Endothelial cell of umbilical vein (primary cell): ENCODE measurements around the gene MGST2. TPM values are rescaled to one million over a fixed set of nuclear protein-coding genes. Genes with fewer than 3 reads are reported as not detected.
A peak's percentile ranks its signal among the peaks of the same experiment; 100 is the strongest.

ENCODE experiments used
- BruUV-seq: library from RNA; stranded (reverse); fragments of 400-500 nt; replicated peaks from 2 replicates; lab custom pipeline; 2021; lab: Mats Ljungman, UMichigan
- CTCF ChIA-PET: fragments of 300-600, 350-600 bp; sonication (Branson Sonifier 250); formaldehyde crosslinking; loops from one replicate; lab custom pipeline; 2021; ENCODE audit warnings: antibody characterized with exemption, inconsistent platforms; lab: Charles Lee
- POLR2A ChIA-PET: fragments of 300-600, 350-600 bp; sonication (Branson Sonifier 250); formaldehyde crosslinking; loops from one replicate; lab custom pipeline; 2021; ENCODE audit warnings: antibody characterized with exemption, inconsistent platforms; lab: Charles Lee
- DNase-seq: peaks from one replicate; pipeline ENCODE4 v3.0.0-alpha.2; 2011; ENCODE audit warnings: low read depth, low spot score
- FAIRE-seq: peaks from 2 replicates; lab custom pipeline; 2011; peaks lifted over from hg19 to GRCh38; lab: Jason Lieb, UNC
- H2AFZ ChIP-seq: 2 replicates; pipeline ENCODE4 v1.6.0; 2012; ENCODE audit warnings: low read depth, low read length, control low read depth, inconsistent platforms
- H3K27ac ChIP-seq: 2 replicates; pipeline ENCODE4 v1.5.1; 2011; ENCODE audit warnings: low read depth, mild to moderate bottlenecking, control low read depth, low read length, moderate library complexity; ENCODE audit not compliant: insufficient read depth
- H3K27me3 ChIP-seq, 2 experiments: 2 replicates each; pipeline versions ENCODE4 v1.6.0 to v1.6.1; 2011; ENCODE audit warnings: low read length in 2 of 2, mixed read lengths in 1 of 2; ENCODE audit not compliant: control insufficient read depth in 2 of 2, insufficient read depth in 2 of 2
- H3K36me3 ChIP-seq, 2 experiments: 2 replicates in 1 of 2; 3 replicates in 1 of 2; pipeline ENCODE4 v1.5.1; 2011; ENCODE audit warnings: low read length in 2 of 2, mild to moderate bottlenecking in 1 of 2, moderate library complexity in 1 of 2; ENCODE audit not compliant: control insufficient read depth in 2 of 2, insufficient read depth in 2 of 2; ENCODE audit errors: extremely low read depth in 1 of 2
- H3K4me1 ChIP-seq: 3 replicates; pipeline ENCODE4 v1.5.1; 2011; ENCODE audit warnings: mild to moderate bottlenecking, low read length; ENCODE audit not compliant: control insufficient read depth, insufficient read depth; ENCODE audit errors: extremely low read depth
- H3K4me2 ChIP-seq: 2 replicates; pipeline ENCODE4 v1.6.1; 2011; ENCODE audit warnings: low read length, control low read depth, mixed read lengths; ENCODE audit not compliant: insufficient read depth
- H3K4me3 ChIP-seq, 3 experiments: fragments of 200-600 bp in 1 of 3; sonication (generic), shearing (Covaris generic) in 1 of 3; replicated peaks in 1 of 3; 2 replicates each; pipeline ENCODE4 v1.5.1; 2011 to 2016; ENCODE audit warnings: control low read depth in 3 of 3, low read length in 3 of 3, mild to moderate bottlenecking in 2 of 3, inconsistent platforms in 1 of 3, low read depth in 1 of 3, moderate library complexity in 1 of 3; ENCODE audit not compliant: insufficient read depth in 1 of 3
- H3K79me2 ChIP-seq: 2 replicates; pipeline ENCODE4 v1.6.0; 2012; ENCODE audit warnings: low read length, inconsistent platforms; ENCODE audit not compliant: control insufficient read depth, insufficient read depth
- H3K9ac ChIP-seq: replicated peaks from 2 replicates; pipeline ENCODE3; 2011; ENCODE audit warnings: low read length, control low read depth; ENCODE audit not compliant: insufficient read depth; ENCODE audit errors: extremely low read depth
- H3K9me1 ChIP-seq: replicated peaks from 3 replicates; pipeline ENCODE4 v1.6.0; 2011; ENCODE audit warnings: mild to moderate bottlenecking, low read length; ENCODE audit not compliant: control insufficient read depth, insufficient read depth; ENCODE audit errors: extremely low read depth
- H3K9me3 ChIP-seq: replicated peaks from 2 replicates; pipeline ENCODE4 v1.5.1; 2012; ENCODE audit warnings: low read length, inconsistent platforms; ENCODE audit not compliant: control insufficient read depth, insufficient read depth
- H4K20me1 ChIP-seq: replicated peaks from 2 replicates; pipeline ENCODE3; 2011; ENCODE audit warnings: mild to moderate bottlenecking, low read length; ENCODE audit not compliant: control insufficient read depth, insufficient read depth; ENCODE audit errors: extremely low read depth
- CTCF ChIP-seq, 2 donors: IDR thresholded peaks; 1 replicate in 1 of 2; 2 replicates in 1 of 2; pipeline ENCODE4 v1.5.1; 2011; ENCODE audit warnings: low read length in 2 of 2, mild to moderate bottlenecking in 2 of 2, moderate library complexity in 2 of 2, control low read depth in 1 of 2, inconsistent platforms in 1 of 2, low read depth in 1 of 2; ENCODE audit not compliant: insufficient read depth in 1 of 2; ENCODE audit errors: extremely low read depth in 1 of 2
- EZH2 ChIP-seq: IDR thresholded peaks from 2 replicates; pipeline ENCODE4 v1.6.1; 2012; ENCODE audit warnings: borderline replicate concordance, low read depth, mild to moderate bottlenecking, moderate library complexity, low read length, inconsistent platforms; ENCODE audit not compliant: severe bottlenecking
- FOS ChIP-seq: IDR thresholded peaks from 2 replicates; pipeline ENCODE4 v1.6.1; 2011; ENCODE audit warnings: mild to moderate bottlenecking, low read length, moderate library complexity, borderline replicate concordance; ENCODE audit not compliant: insufficient read depth
- GATA2 ChIP-seq: IDR thresholded peaks from 2 replicates; pipeline ENCODE4 v1.7.0; 2011; ENCODE audit warnings: low read depth, mild to moderate bottlenecking, moderate library complexity, mixed read lengths, low read length; ENCODE audit not compliant: insufficient read length, insufficient read depth
- JUN ChIP-seq: IDR thresholded peaks from 2 replicates; pipeline ENCODE4 v1.6.1; 2011; ENCODE audit warnings: borderline replicate concordance, low read depth; ENCODE audit not compliant: insufficient read length, insufficient read depth
- MAX ChIP-seq: IDR thresholded peaks from 2 replicates; pipeline ENCODE4 v1.6.1; 2011; ENCODE audit not compliant: insufficient read depth, insufficient read length
- MYC ChIP-seq: IDR thresholded peaks from one replicate; pipeline ENCODE4 v1.6.1; 2011; ENCODE audit warnings: mild to moderate bottlenecking, low read depth, low read length
- POLR2A ChIP-seq: IDR thresholded peaks from 2 replicates; pipeline ENCODE4 v1.6.1; 2012; ENCODE audit warnings: low read depth, mild to moderate bottlenecking, control low read depth, low read length
- POLR2AphosphoS5 ChIP-seq: IDR thresholded peaks from 2 replicates; pipeline ENCODE4 v1.6.1; 2012; ENCODE audit warnings: low read depth, mild to moderate bottlenecking, control low read depth, low read length, moderate library complexity; ENCODE audit not compliant: insufficient read depth
- dilution Hi-C: fragments of 300-500 bp; cut with MboI; formaldehyde crosslinking; loops from one replicate; pipeline ENCODE4 v1.15.0; 2019; ENCODE audit warnings: low sequenced_read_pairs; ENCODE audit not compliant: extremely low pct_ligation_motif_present
- intact Hi-C: fragments of 100-400 bp; cut with micrococcal nuclease; formaldehyde crosslinking; loops from one replicate; pipeline ENCODE4 v1.10.0; 2022
- polyA plus RNA-seq, 4 experiments: library from polyadenylated mRNA; depleted of rRNA in 3 of 4; stranded (reverse) in 3 of 4; unstranded in 1 of 4; fragments of >200 nt; gene quantifications; 2 replicates each; pipeline versions ENCODE4 v1.2.1 to v1.2.3, GENCODE V29; 2011 to 2012; ENCODE audit warnings: missing spikeins in 1 of 4
- total RNA-seq: library from RNA; stranded (reverse); gene quantifications from 2 replicates; pipeline ENCODE4 v1.2.3, GENCODE V29; 2021

MGST2 gene
- total and polyA plus RNA-seq, 2 donors (not counting 3 experiments of a cell fraction or from before 2014, with no cell fraction given), result 64.3 to 78.9 TPM

- Histone ChIP-seq H4K20me1 (no peaks in the 10 kb centered on the region), H3K9me3 (no peaks in the 10 kb centered on the region), H3K4me1 (peaks cover 49% of the 10 kb centered on the region), H3K9me1 (no peaks in the 10 kb centered on the region), H3K36me3 (no peaks in the 10 kb centered on the region), H3K4me3 (no peak overlapping the region), H3K27ac (peak overlapping the region; percentile 60), H3K27me3 (no peaks in the 10 kb centered on the region), H2AFZ (no peak overlapping the region), H3K79me2 (no peaks in the 10 kb centered on the region), H3K4me2 (peak overlapping the region; percentile 83), H3K9ac (no peak overlapping the region)
- ChIA-PET CTCF (interaction anchor here (0.8 to 1.4 kb wide), 5 partner anchors 9 to 700 kb away, joined by 3 to 10 read pairs (median 4); no protein-coding TSS in a partner anchor), POLR2A (no interaction called here)
- dilution Hi-C loops (no loop called here), intact Hi-C loops (no loop called here)
- TF ChIP-seq MYC, result peak; percentile 22
- no peak for TF ChIP-seq POLR2A
- peak; percentile 70 for TF ChIP-seq GATA2
- peak; percentile 31 for TF ChIP-seq MAX
- TF ChIP-seq CTCF (IDR thresholded peaks at IDR 0.05; ENCODE audit: extremely low read depth in 1 of 2, insufficient read depth in 1 of 2, low read depth in 1 of 2, low read length in 2 of 2), result no peak
- no peak for TF ChIP-seq EZH2
- peak; percentile 73 for TF ChIP-seq POLR2AphosphoS5
- peak; percentile 56 for TF ChIP-seq FOS
- peak; percentile 45 for TF ChIP-seq JUN
- DNase-seq (peak; percentile 83), FAIRE-seq (peak; percentile 87)
- BruUV-seq, result no TSS peak
Observed at GRCh38 chr4:139660568-139661043, 5.0 kb upstream of the MGST2 start.
